ENCODE data around the gene WDR27.
A peak's percentile ranks its signal among the peaks of the same experiment; 100 is the strongest.

DNA sequence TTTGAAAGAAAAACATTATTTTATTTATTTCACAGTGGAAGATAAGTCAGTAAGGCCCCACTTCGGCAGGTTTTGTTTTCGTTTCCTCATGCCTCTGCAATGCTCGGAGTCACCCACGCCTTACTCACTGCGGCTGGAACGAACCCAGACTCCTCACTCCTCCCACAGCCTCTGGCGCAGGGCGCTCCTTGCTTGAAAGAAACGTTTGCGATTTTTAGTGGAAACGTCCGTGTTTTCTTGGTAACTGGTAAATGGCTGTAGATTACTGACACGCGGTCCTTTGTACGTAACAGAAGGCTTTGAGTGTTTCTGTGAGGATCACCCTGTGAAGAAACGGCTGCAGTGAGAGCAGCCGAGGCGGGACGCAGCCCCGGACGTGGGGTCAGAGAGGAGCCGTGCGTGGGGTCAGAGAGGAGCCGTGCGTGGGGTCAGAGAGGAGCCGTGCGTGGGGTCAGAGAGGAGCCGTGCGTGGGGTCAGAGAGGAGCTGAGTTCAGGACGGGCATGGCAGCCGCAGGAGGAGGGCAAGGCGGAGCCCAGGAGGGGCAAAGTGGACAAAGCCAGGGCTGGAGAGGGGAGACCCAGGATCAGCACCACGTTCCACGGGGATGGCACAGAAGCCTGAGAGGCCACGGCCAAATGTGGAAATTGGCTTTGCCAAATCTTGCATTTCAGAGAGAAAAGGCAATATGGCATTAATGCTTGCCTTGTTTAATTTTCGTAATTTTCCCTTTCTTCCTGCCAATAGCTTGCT lies 249.5 kb downstream of the WDR27 start:
- TF ChIP-seq EP300 (IDR thresholded peaks at IDR 0.05): no peak
- TF ChIP-seq, protein P1, sequence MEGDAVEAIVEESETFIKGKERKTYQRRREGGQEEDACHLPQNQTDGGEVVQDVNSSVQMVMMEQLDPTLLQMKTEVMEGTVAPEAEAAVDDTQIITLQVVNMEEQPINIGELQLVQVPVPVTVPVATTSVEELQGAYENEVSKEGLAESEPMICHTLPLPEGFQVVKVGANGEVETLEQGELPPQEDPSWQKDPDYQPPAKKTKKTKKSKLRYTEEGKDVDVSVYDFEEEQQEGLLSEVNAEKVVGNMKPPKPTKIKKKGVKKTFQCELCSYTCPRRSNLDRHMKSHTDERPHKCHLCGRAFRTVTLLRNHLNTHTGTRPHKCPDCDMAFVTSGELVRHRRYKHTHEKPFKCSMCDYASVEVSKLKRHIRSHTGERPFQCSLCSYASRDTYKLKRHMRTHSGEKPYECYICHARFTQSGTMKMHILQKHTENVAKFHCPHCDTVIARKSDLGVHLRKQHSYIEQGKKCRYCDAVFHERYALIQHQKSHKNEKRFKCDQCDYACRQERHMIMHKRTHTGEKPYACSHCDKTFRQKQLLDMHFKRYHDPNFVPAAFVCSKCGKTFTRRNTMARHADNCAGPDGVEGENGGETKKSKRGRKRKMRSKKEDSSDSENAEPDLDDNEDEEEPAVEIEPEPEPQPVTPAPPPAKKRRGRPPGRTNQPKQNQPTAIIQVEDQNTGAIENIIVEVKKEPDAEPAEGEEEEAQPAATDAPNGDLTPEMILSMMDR (IDR thresholded peaks at IDR 0.05): no peak
- TF ChIP-seq POLR2A (IDR thresholded peaks at IDR 0.05): peak in 1 of 2 donors; percentile 10
- peak; percentile 34 to 81 (median 52) for TF ChIP-seq POLR2AphosphoS5 (IDR thresholded peaks at IDR 0.05)

Data from sigmoid colon (tissue), 4 donors.